ENCODE results near the gene PSMD5.

GRCh38 chr9:120885958-120886357, 43.2 kb upstream of the PSMD5 start:
- no peak for TF ChIP-seq POLR2A (IDR thresholded peaks at IDR 0.05; ENCODE audit: low read depth, low read length)
- no peak for TF ChIP-seq CHD2 (IDR thresholded peaks at IDR 0.05; ENCODE audit: borderline replicate concordance, low read depth, low read length)

Measured in GM12878 (cell line).